Epidermal melanocyte (primary cell): ENCODE results near the gene TAS2R40.
A peak's percentile ranks its signal among the peaks of the same experiment; 100 is the strongest.
"Not testable (repeated sequence)": the region's sequence is repeated elsewhere in the genome, so short reads cannot be mapped to it uniquely, and the experiment has no call there.

ENCODE experiments used
- DNase-seq: peaks from one replicate; pipeline ENCODE4 v3.0.0; 2011; ENCODE audit warnings: low spot score; ENCODE audit not compliant: insufficient read length

The TAS2R40 gene

DNA sequence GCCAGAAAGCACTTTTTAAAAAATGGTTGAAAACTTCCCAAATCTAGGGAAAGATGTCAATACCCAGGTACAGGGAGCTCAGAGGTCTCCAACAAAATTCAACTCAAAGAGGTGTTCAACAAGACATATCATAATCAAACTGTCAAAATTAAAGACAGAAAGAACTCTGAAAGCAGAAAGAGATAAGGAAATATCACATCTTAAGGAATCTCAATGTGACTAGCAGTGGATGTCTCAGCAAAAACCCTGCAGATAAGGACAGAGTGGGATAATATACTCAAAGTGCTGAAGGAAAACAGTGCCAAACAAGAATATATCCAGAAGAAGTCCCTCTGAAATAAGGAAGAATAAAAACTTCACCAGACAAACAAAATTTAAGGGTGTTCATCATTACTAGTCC, 28.4 kb downstream of the TAS2R40 start:
- no peak for DNase-seq

GRCh38 chr7:143250822-143251221, 29.0 kb downstream of the TAS2R40 start:
- no peak for DNase-seq

DNA sequence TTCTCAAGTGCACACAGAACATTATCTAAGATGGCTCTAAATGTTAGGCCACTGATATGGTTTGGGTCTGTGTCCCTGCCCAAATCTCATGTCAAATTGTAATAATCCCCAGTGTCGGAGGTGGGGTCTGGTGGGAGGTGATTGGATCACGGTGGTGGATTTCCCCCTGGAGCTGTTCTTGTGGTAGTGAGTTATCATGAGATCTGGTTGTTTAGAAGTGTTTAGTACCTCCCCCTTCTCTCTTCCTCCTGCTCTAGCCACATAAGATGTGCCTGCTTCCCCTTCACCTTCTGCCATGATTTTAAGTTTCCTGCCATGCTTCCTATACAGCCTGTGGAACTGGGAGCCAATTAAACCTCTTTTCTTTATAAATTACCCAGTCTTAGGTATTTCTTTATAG, 30.2 kb downstream of the TAS2R40 start:
- DNase-seq, result no peak

DNA sequence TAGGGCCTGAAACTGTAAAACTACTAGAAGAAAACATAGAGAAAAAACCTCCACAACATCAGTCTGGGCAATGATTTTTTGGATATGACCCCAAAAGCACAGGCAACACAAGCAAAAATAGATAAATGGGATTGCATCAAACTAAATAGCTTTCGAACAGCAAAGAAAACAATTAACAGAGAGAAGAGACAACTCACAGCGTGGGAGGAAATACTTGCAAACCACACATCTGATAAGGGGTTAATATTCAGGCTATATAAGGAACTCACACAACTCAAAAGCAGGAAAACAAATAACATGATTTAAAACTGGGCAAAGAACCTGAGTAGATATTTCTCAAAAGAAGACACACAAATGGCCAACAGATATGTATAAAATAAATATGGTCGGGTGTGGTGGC, 33.7 kb downstream of the TAS2R40 start:
- DNase-seq, result no peak

- no peak for DNase-seq
Observed at GRCh38 chr7:143256325-143256724, 34.5 kb downstream of the TAS2R40 start.

DNA sequence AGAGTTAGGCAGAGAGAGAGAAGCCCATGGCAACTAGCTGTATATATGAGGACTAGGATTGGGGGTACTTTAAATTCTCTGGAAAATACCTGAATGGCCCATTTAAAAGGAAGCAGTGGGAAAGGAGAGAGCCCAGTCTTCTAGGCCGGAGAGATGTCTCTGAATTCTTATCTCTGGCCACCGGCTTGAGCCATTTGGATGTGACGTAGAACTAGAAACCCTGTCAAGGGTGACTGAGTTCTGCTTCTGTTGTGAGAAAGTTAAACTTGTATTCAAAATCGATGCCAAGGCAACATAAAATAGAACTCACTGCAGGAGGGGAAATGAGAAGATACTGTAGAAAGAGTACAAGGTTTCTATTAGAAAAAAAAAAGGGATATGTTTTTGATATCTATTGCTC, 35.1 kb downstream of the TAS2R40 start:
- DNase-seq, result no peak

DNA sequence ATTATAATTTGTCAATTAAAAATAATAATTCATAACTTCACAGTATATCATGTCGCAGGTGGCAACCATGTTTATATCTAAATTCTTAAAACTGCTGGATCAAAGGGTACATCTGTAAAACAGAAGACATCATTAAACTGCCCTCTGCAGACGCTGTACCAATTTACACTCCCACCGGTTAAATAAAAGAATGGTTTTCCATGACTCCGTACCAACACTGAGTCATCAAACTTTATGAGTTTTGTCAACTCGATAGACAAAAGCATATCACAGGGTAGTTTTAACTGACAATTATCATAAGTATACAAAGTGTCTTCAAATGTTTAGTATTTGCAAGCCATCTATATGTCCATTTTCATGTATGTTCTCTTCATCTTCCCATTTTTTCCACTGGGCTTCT, 35.7 kb downstream of the TAS2R40 start:
- no peak for DNase-seq

DNA sequence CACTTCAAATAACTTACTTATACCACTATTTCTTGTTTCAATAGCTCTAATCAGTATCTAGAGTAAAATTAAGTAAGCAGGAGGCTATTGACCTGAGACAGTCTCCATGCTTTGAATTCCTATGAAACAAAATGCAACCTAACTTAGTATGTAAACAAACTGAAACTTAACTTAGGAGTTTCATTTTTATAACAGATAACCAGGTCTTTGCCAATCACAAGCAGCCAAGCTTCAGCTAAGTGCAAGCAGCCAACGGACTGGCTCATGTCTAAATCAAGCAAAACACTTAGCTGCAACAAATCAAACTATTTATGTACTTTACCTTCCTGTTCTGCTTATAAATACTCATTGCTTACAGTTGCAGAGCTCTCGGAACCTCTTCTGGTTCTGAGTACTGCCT, 37.0 kb downstream of the TAS2R40 start:
- no peak for DNase-seq

- no peak for DNase-seq
Observed at GRCh38 chr7:143259765-143260164, 37.9 kb downstream of the TAS2R40 start.

DNA sequence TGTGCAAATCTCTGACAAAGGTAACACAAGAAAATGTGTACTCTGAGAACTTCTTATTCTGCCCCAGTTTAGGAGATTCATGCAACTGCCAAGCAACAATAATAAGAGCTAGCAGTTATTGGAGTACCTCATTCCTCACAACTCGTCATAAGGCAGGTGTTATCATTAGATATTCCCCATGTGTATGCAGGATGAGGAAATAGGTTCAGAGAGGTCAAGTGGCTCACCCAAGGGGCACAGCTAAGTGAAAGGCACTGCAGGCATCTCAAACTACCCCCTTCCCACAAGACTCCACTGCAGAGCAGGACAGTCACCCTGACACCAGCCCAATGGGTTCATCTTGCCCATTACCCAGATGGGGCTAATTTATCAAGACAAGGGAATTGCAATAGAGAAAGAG, 40.1 kb downstream of the TAS2R40 start:
- no peak for DNase-seq

DNA sequence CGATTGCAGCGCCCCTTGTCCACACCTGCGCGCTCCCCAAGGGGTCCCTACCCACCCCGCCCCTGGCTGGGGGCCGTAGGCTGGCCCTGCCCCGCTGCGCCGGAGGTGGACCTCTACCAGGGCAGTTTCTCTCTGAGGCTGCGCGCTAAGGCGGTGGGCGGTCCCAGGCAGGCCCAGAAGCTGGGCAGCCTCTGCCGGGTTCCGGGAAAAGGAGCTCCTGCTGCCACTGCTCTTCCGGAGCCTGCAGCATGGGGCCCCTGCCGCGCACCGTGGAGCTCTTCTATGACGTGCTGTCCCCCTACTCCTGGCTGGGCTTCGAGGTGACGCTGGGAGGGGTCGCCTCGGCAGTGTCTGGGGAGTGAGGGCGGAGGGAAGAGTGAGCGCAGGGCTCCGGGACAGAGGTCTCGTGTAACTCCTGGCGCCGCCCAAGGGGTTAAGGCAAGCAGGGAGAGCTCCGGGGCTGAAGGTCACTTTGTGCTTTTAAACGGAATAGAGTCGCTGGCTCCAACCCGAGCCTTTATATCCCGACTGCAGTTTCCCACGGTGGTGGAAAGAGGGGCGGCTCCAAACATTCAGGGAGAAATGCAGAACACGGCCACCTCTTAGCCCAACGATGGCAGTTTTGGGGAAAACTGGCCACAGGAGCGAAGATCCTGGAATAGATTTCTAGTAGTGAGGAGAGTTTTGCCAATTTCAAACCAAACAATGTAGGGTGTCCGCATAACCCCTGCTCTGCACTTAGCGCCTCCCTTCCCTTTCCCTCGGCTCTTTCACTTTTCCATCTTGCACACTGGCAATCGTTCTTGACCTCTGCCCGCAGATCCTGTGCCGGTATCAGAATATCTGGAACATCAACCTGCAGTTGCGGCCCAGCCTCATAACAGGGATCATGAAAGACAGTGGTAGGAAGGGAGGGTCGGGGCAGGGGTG, 41.7 kb downstream of the TAS2R40 start, which contains the start of gene GSTK1:
GSTK1 (plus strand) TSS at position 176 of the 930 bp plus-strand sequence; CDS start at position 249, 73 bp downstream.
- peak; percentile 78 for DNase-seq

GRCh38 chr7:143264196-143264568, 42.3 kb downstream of the TAS2R40 start:
- not testable (repeated sequence) for DNase-seq

- DNase-seq, result no peak
Observed at GRCh38 chr7:143265017-143265693, 43.3 kb downstream of the TAS2R40 start.

- no peak for DNase-seq
Observed at GRCh38 chr7:143269251-143269650, 47.4 kb downstream of the TAS2R40 start.

DNA sequence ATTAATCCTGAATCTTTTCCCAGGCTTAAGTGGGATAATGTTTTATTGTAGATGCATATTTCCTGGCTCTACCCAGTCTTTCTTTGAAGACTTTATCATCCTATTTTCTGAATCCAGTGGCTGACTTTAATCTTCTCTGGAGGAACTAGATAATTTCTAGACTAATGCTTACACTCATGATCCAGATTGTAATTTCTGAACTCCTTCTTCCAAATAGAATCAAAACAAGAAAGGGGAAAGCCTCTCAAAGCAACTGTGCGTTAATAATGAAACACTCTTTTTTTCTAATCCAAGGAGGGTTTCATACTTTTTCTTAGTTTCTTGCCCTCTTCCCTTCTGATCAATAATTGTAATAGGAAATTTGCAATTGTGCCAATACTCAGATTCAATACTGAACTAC, 49.4 kb downstream of the TAS2R40 start:
- DNase-seq, result no peak
